ENCODE results near the gene KRT5.

GRCh38 chr12:52519387-52519703 is 849 bp downstream of the KRT5 start:
- TF ChIP-seq CTCF (IDR thresholded peaks at IDR 0.05): no peak
- no peak for TF ChIP-seq POLR2A (IDR thresholded peaks at IDR 0.05)
